WERI-Rb-1 (cell line): ENCODE results near the gene GRIK3.
"Not testable (repeated sequence)": the region's sequence is repeated elsewhere in the genome, so short reads cannot be mapped to it uniquely, and the experiment has no call there.

Experiments used
- DNase-seq: peaks from one replicate; pipeline ENCODE4 v3.0.0-alpha.2; 2020
- H3K27ac ChIP-seq: fragments of 250-450 bp; sonication (Bioruptor Pico); 2 replicates; pipeline ENCODE4 v1.5.1; 2020; ENCODE audit warnings: mild to moderate bottlenecking, moderate library complexity
- H3K27me3 ChIP-seq: fragments of 250-450 bp; sonication (Bioruptor Pico); 2 replicates; pipeline ENCODE4 v1.5.1; 2021; ENCODE audit warnings: mild to moderate bottlenecking, low read depth, moderate library complexity; ENCODE audit not compliant: insufficient read depth, severe bottlenecking
- H3K36me3 ChIP-seq: fragments of 250-450 bp; sonication (Bioruptor Pico); 2 replicates; pipeline ENCODE4 v1.5.1; 2020; ENCODE audit warnings: mild to moderate bottlenecking, moderate library complexity
- H3K4me3 ChIP-seq: 2 replicates; pipeline ENCODE4 v1.5.1; 2011; ENCODE audit warnings: low read depth, mild to moderate bottlenecking, control low read depth, low read length
- H3K9me3 ChIP-seq: fragments of 250-450 bp; sonication (Bioruptor Pico); 2 replicates; pipeline ENCODE4 v1.5.1; 2021; ENCODE audit warnings: mild to moderate bottlenecking, moderate library complexity; ENCODE audit not compliant: severe bottlenecking
- CTCF ChIP-seq: IDR thresholded peaks from 2 replicates; pipeline ENCODE4 v1.5.1; 2011; ENCODE audit warnings: low read depth, mild to moderate bottlenecking, control low read depth, inconsistent platforms, low read length

Gene GRIK3

GRCh38 chr1:37034121-37035013, at the start of gene GRIK3:
Gene GRIK3, minus strand, starts transcription at chr1:37034515. Its CDS starts 407 bp downstream, at chr1:37034108.
- H3K4me3 ChIP-seq: peak within 1 kb of the TSS; percentile 92
- no peaks in the 10 kb centered on the region for H3K9me3 ChIP-seq
- TF ChIP-seq CTCF: no peak
- H3K27ac ChIP-seq: peak within 1 kb of the TSS; percentile 87
- H3K27me3 ChIP-seq: no peaks in the 10 kb centered on the region
- peaks cover 8% of the 10 kb centered on the region for H3K36me3 ChIP-seq
- peak; percentile 77 for DNase-seq

GRCh38 chr1:37084013-37084412, 49.7 kb upstream of the GRIK3 start:
- Histone ChIP-seq H3K27me3 (no peaks in the 10 kb centered on the region), H3K9me3 (peaks cover 5% of the 10 kb centered on the region), H3K36me3 (no peaks in the 10 kb centered on the region), H3K27ac (no peak overlapping the region), H3K4me3 (no peak overlapping the region)
- DNase-seq: no peak
- no peak for TF ChIP-seq CTCF

GRCh38 chr1:37083603-37084002, 49.3 kb upstream of the GRIK3 start:
- Histone ChIP-seq H3K27me3 (no peaks in the 10 kb centered on the region), H3K9me3 (peaks cover 5% of the 10 kb centered on the region), H3K27ac (no peak overlapping the region), H3K4me3 (no peak overlapping the region), H3K36me3 (no peaks in the 10 kb centered on the region)
- no peak for TF ChIP-seq CTCF
- no peak for DNase-seq

- H3K36me3 ChIP-seq, H3K9me3 ChIP-seq, H3K27me3 ChIP-seq, H3K27ac ChIP-seq, H3K4me3 ChIP-seq, DNase-seq: not testable (repeated sequence)
Measured at GRCh38 chr1:37080296-37080986, 46.1 kb upstream of the GRIK3 start.

- H3K36me3 ChIP-seq: no peaks in the 10 kb centered on the region
- no peak for TF ChIP-seq CTCF
Measured at GRCh38 chr1:37078866-37079265, 44.6 kb upstream of the GRIK3 start.

GRCh38 chr1:37076168-37076567, 41.9 kb upstream of the GRIK3 start:
- H3K36me3 ChIP-seq: no peaks in the 10 kb centered on the region
- DNase-seq: no peak
- no peaks in the 10 kb centered on the region for H3K27me3 ChIP-seq
- no peak overlapping the region for H3K4me3 ChIP-seq
- H3K27ac ChIP-seq: no peak overlapping the region
- H3K9me3 ChIP-seq: peaks cover 5% of the 10 kb centered on the region
- TF ChIP-seq CTCF: no peak

More at GRCh38 chr1:37078866-37079265, 44.6 kb upstream of the GRIK3 start:
- DNase-seq: no peak
- peaks cover 5% of the 10 kb centered on the region for H3K9me3 ChIP-seq
- no peak overlapping the region for H3K27ac ChIP-seq
- no peaks in the 10 kb centered on the region for H3K27me3 ChIP-seq
- H3K4me3 ChIP-seq: no peak overlapping the region
